Transverse colon (tissue), 4 donors: ENCODE measurements around the gene ZFHX2. TPM values are rescaled to one million over a fixed set of nuclear protein-coding genes. Genes with fewer than 3 reads are reported as not detected.
A peak's percentile ranks its signal among the peaks of the same experiment; 100 is the strongest.

Experiments
- DNase-seq: peaks from one replicate; pipeline ENCODE4 v3.0.0-alpha.2; 2019
- H3K27ac ChIP-seq, 4 donors: fragments of 200-600 bp; sonication (generic); 2 replicates each; pipeline ENCODE4 v1.5.1; 2016 to 2018; ENCODE audit warnings: inconsistent platforms in 4 of 4
- H3K27me3 ChIP-seq: fragments of 200-600 bp; sonication (generic); 2 replicates; pipeline ENCODE4 v1.5.1; 2017; ENCODE audit warnings: inconsistent platforms
- H3K36me3 ChIP-seq, 4 donors: fragments of 200-600 bp; sonication (generic); 2 replicates each; pipeline ENCODE4 v1.5.1; 2017 to 2019; ENCODE audit warnings: inconsistent platforms in 4 of 4
- H3K4me1 ChIP-seq, 4 donors: fragments of 200-600 bp; sonication (generic); 2 replicates each; pipeline ENCODE4 v1.5.1; 2017 to 2020; ENCODE audit warnings: inconsistent platforms in 4 of 4
- H3K4me3 ChIP-seq, 4 donors: fragments of 200-600 bp; sonication (generic); 1 replicate in 1 of 4; 2 replicates in 3 of 4; pipeline versions ENCODE4 v1.5.1 to v1.6.1; 2017 to 2019; ENCODE audit warnings: inconsistent platforms in 4 of 4
- H3K9me3 ChIP-seq, 2 donors: fragments of 200-600 bp; sonication (generic); 2 replicates each; pipeline ENCODE4 v1.5.1; 2017 to 2019; ENCODE audit warnings: inconsistent platforms in 2 of 2
- CTCF ChIP-seq, 5 experiments: fragments of 200-600 bp in 3 of 5; fragments of 450-650 bp in 2 of 5; sonication (generic) in 3 of 5; IDR thresholded peaks; 1 replicate in 2 of 5; 2 replicates in 3 of 5; pipeline ENCODE4 v1.5.1; 2016 to 2017; ENCODE audit warnings: antibody characterized with exemption in 5 of 5, inconsistent platforms in 3 of 5, mild to moderate bottlenecking in 2 of 5, moderate library complexity in 1 of 5
- EP300 ChIP-seq: sonication (generic); formaldehyde crosslinking; IDR thresholded peaks from one replicate; pipeline ENCODE4 v1.6.1; 2017; ENCODE audit warnings: antibody characterized with exemption, low read depth
- POLR2A ChIP-seq: fragments of 450-650 bp; IDR thresholded peaks from one replicate; pipeline ENCODE4 v1.6.1; 2016; ENCODE audit warnings: antibody characterized with exemption, mild to moderate bottlenecking, moderate library complexity
- POLR2AphosphoS5 ChIP-seq, 3 donors: sonication (generic); formaldehyde crosslinking; IDR thresholded peaks; one replicate each; pipeline ENCODE4 v1.6.1; 2016; ENCODE audit warnings: antibody characterized with exemption in 3 of 3
- WGBS, 2 donors: methylation state at CpG; one replicate each; pipeline ENCODE4 v1.1.5; 2018; ENCODE audit warnings: low coverage in 1 of 2; 5-methylcytosine and 5-hydroxymethylcytosine counted together
- in situ Hi-C, 4 donors: fragments of 200-750 bp; cut with MboI; loops; one replicate each; pipeline versions ENCODE4 v1.15.0 to v1.15.1; 2017; ENCODE audit warnings: low sequenced_read_pairs in 3 of 4, low pct_ligation_motif_present in 1 of 4, low pct_unique_long_range_greater_than_20kb in 1 of 4
- intact Hi-C: fragments of 100-400 bp; cut with DNase I; formaldehyde crosslinking; loops from one replicate; pipeline ENCODE4 v1.15.1; 2023; ENCODE audit warnings: low total_unique reads
- total RNA-seq, 4 donors: library from RNA; depleted of rRNA; stranded (reverse); fragments of >200 nt; gene quantifications; one replicate each; pipeline ENCODE4 v1.1.0, GENCODE V29; 2016

ZFHX2 gene
- total RNA-seq, 4 donors from 2014 or later = 0.20 to 1.1 (median 0.68) TPM

DNA sequence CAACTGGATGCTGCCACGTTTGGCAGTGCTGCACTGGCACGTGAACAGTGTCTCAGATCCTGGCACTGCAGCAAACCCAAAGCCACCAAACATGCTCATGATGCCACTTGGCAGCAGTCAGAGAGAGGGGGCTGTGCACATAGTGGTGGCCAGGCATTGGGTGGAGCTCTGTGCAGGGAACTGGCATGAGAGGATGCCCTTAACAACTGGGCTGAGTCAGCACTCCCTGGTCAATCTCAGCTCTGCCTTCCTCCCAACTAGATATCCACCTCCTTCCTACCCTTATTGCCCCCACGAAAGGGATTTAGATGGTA, 37.0 kb downstream of the ZFHX2 start:
- in situ Hi-C loops = no loop called here
- no peaks in the 10 kb centered on the region for H3K9me3 ChIP-seq
- intact Hi-C loops = no loop called here

GRCh38 chr14:23513818-23514643, 37.5 kb downstream of the ZFHX2 start:
- Histone ChIP-seq H3K9me3 (no peaks in the 10 kb centered on the region), H3K36me3 (no peaks in the 10 kb centered on the region), H3K27me3 (no peaks in the 10 kb centered on the region), H3K4me3 (no peak overlapping the region), H3K27ac (no peak overlapping the region), H3K4me1 (no peaks in the 10 kb centered on the region)
- in situ Hi-C loops (no loop called here), intact Hi-C loops (no loop called here)
- WGBS, 2 donors = 76 to 88% methylated on average over 3 to 8 of the region's 8 CpGs
- DNase-seq = no peak
- TF ChIP-seq CTCF (IDR thresholded peaks at IDR 0.05) (no peak), POLR2A (no peak), EP300 (no peak), POLR2AphosphoS5 (IDR thresholded peaks at IDR 0.05) (no peak)

More for the DNA sequence above, 37.0 kb downstream of the ZFHX2 start:
- no peak for DNase-seq
- no peak overlapping the region for H3K4me3 ChIP-seq
- no peak overlapping the region for H3K27ac ChIP-seq
- no peak for TF ChIP-seq POLR2AphosphoS5 (IDR thresholded peaks at IDR 0.05)
- no peak for TF ChIP-seq POLR2A
- no peak for TF ChIP-seq EP300
- no peak for TF ChIP-seq CTCF (IDR thresholded peaks at IDR 0.05)
- no peaks in the 10 kb centered on the region for H3K27me3 ChIP-seq
- no peaks in the 10 kb centered on the region for H3K36me3 ChIP-seq
- WGBS, 2 donors = 81% methylated on average over 3 of the region's 3 CpGs; no CpG with 5 or more reads in 1 of the 2 donors
- no peaks in the 10 kb centered on the region for H3K4me1 ChIP-seq

- WGBS, 2 donors = 78 to 86% methylated on average over 4 to 25 of the region's 25 CpGs
- no peak for DNase-seq
- in situ Hi-C loops (no loop called here), intact Hi-C loops (no loop called here)
- TF ChIP-seq CTCF (IDR thresholded peaks at IDR 0.05) (no peak), EP300 (no peak)
- Histone ChIP-seq H3K36me3 (no peaks in the 10 kb centered on the region), H3K27me3 (no peaks in the 10 kb centered on the region), H3K4me3 (no peak overlapping the region), H3K9me3 (no peaks in the 10 kb centered on the region), H3K27ac (no peak overlapping the region), H3K4me1 (no peaks in the 10 kb centered on the region)
Measured at GRCh38 chr14:23513005-23513817, 38.4 kb downstream of the ZFHX2 start.

DNA sequence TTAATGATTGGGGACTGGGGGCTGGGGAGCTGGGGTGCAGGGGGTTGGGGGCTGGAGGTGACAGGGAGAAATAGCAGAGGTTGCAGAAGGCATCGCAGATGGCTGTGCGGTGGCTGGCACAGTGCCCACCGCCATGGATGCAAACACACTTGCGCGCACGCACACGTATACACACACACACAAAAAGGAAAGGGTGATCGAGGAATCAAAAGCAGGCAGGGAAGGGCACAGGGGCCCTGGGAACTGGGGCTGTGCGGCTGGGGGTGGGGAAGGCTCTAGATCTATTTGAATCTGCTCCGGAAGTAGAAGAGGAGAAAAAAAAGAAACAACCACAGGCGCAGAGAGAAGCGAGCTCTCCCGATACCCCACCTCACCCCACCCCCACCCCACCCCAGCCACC, 39.4 kb downstream of the ZFHX2 start:
- intact Hi-C loops = no loop called here
- DNase-seq = no peak
- Histone ChIP-seq H3K27ac (no peak overlapping the region), H3K4me1 (no peaks in the 10 kb centered on the region), H3K4me3 (peak overlapping the region in 1 of 4 donors; percentile 19), H3K9me3 (no peaks in the 10 kb centered on the region), H3K36me3 (no peaks in the 10 kb centered on the region), H3K27me3 (no peaks in the 10 kb centered on the region)
- TF ChIP-seq CTCF (IDR thresholded peaks at IDR 0.05) (no peak), POLR2AphosphoS5 (IDR thresholded peaks at IDR 0.05) (no peak), EP300 (no peak), POLR2A (no peak)
- in situ Hi-C loops = no loop called here
- 75% methylated on average over 13 of the region's 13 CpGs; no CpG with 5 or more reads in 1 of the 2 donors for WGBS, 2 donors
